RWPE1 (cell line): ENCODE results near the gene ST8SIA3.

Experiments used
- CTCF ChIA-PET: fragments of 350-600 bp; sonication (Branson Sonifier 250); formaldehyde crosslinking; extraction: SDS; loops from one replicate; lab custom pipeline; 2021; lab: Yijun Ruan, JAX
- POLR2A ChIA-PET: fragments of 400-600 bp; formaldehyde crosslinking; extraction: SDS; loops from one replicate; lab custom pipeline; 2020; ENCODE audit warnings: antibody characterized with exemption; ENCODE audit not compliant: low non-redundant PET; lab: Yijun Ruan, JAX
- DNase-seq: peaks from one replicate; pipeline ENCODE4 v3.0.0; 2012; ENCODE audit warnings: low spot score
- H3K27ac ChIP-seq: fragments of 450-650 bp; 2 replicates; pipeline ENCODE4 v1.5.1; 2017
- CTCF ChIP-seq: fragments of 450-650 bp; conservative IDR thresholded peaks from 2 replicates; pipeline ENCODE4 v1.5.1; 2017; ENCODE audit warnings: low read depth, mild to moderate bottlenecking

The ST8SIA3 gene

GRCh38 chr18:57410749-57411148 lies 58.4 kb downstream of the ST8SIA3 start:
- H3K27ac ChIP-seq = no peak overlapping the region
- CTCF ChIA-PET = no interaction called here
- POLR2A ChIA-PET = no interaction called here
- TF ChIP-seq CTCF = no peak
- DNase-seq = no peak

- ChIA-PET CTCF (no interaction called here), POLR2A (no interaction called here)
- H3K27ac ChIP-seq = no peak overlapping the region
- TF ChIP-seq CTCF = no peak
- no peak for DNase-seq
These were observed 64.2 kb downstream of the ST8SIA3 start for GRCh38 chr18:57416542-57416941.
